Neural cell (in vitro differentiated cells): Measurements from ENCODE around the gene ADGRB3. TPM values are rescaled to one million over a fixed set of nuclear protein-coding genes. Genes with fewer than 3 reads are reported as not detected.

Experiments
- H2AFZ ChIP-seq: fragments of 200-600, 300-800 bp; sonication (generic), shearing (Covaris generic); 2 replicates; pipeline ENCODE4 v1.6.0; 2014; ENCODE audit warnings: low read depth, mild to moderate bottlenecking, antibody characterized with exemption, low read length, moderate library complexity
- H3F3A ChIP-seq: fragments of 200-600 bp; shearing (Covaris generic); 2 replicates; pipeline ENCODE4 v1.6.1; 2016; ENCODE audit warnings: mild to moderate bottlenecking, moderate library complexity, mixed read lengths, antibody characterized with exemption, low read length; ENCODE audit not compliant: insufficient read depth, poor library complexity, severe bottlenecking
- H3K27ac ChIP-seq: fragments of 200-600, 300-800 bp; sonication (generic), shearing (Covaris generic); 2 replicates; pipeline ENCODE4 v1.5.1; 2014; ENCODE audit warnings: mild to moderate bottlenecking, low read length, moderate library complexity
- H3K27me3 ChIP-seq: fragments of 300-800, 200-600 bp; sonication (generic), shearing (Covaris generic); 2 replicates; pipeline ENCODE4 v1.6.0; 2014; ENCODE audit warnings: mild to moderate bottlenecking, low read depth, low read length, moderate library complexity; ENCODE audit not compliant: insufficient read depth
- H3K36me3 ChIP-seq: fragments of 300-800, 200-600 bp; sonication (generic), shearing (Covaris generic); 2 replicates; pipeline ENCODE4 v1.5.1; 2014; ENCODE audit warnings: mild to moderate bottlenecking, antibody characterized with exemption, low read length, moderate library complexity; ENCODE audit not compliant: insufficient read depth
- H3K4me2 ChIP-seq: fragments of 300-800, 200-600 bp; sonication (generic), shearing (Covaris generic); 2 replicates; pipeline ENCODE4 v1.6.0; 2014; ENCODE audit warnings: mild to moderate bottlenecking, low read length
- H3K4me3 ChIP-seq: fragments of 300-800, 200-600 bp; sonication (generic), shearing (Covaris generic); 2 replicates; pipeline ENCODE4 v1.5.1; 2014; ENCODE audit warnings: mild to moderate bottlenecking, low read length, moderate library complexity
- H3K79me2 ChIP-seq: fragments of 200-600 bp; shearing (Covaris generic); replicated peaks from 2 replicates; pipeline ENCODE4 v1.6.0; 2014; ENCODE audit warnings: mild to moderate bottlenecking, low read length, moderate library complexity; ENCODE audit not compliant: insufficient read depth
- H3K9ac ChIP-seq: fragments of 300-800, 200-600 bp; sonication (generic), shearing (Covaris generic); 2 replicates; pipeline ENCODE4 v1.6.1; 2016; ENCODE audit warnings: mild to moderate bottlenecking, low read length, mixed read lengths
- H3K9me2 ChIP-seq: fragments of 200-600 bp; shearing (Covaris generic); 2 replicates; pipeline ENCODE4 v1.6.1; 2016; ENCODE audit warnings: mild to moderate bottlenecking, low read length, mixed read lengths; ENCODE audit not compliant: insufficient read depth
- H3K9me3 ChIP-seq: fragments of 200-600, 300-800 bp; sonication (generic), shearing (Covaris generic); 2 replicates; pipeline ENCODE4 v1.6.1; 2016; ENCODE audit warnings: mild to moderate bottlenecking, mixed run types, low read length, moderate library complexity, mixed read lengths
- H4K20me1 ChIP-seq: fragments of 200-600 bp; shearing (Covaris generic); 2 replicates; pipeline ENCODE4 v1.6.1; 2016; ENCODE audit warnings: mild to moderate bottlenecking, mixed run types; ENCODE audit not compliant: insufficient read depth
- EP300 ChIP-seq: fragments of 450-650 bp; conservative IDR thresholded peaks from 2 replicates; pipeline ENCODE4 v1.6.1; 2014; ENCODE audit warnings: antibody characterized with exemption, mild to moderate bottlenecking, moderate library complexity; ENCODE audit not compliant: poor library complexity, severe bottlenecking
- EZH2 ChIP-seq: fragments of 200-600, 300-800 bp; shearing (Covaris generic), sonication (generic); IDR thresholded peaks from 2 replicates; pipeline ENCODE4 v1.6.1; 2014; ENCODE audit warnings: antibody characterized with exemption, low read length, borderline replicate concordance, mild to moderate bottlenecking; ENCODE audit not compliant: insufficient read depth, poor library complexity, severe bottlenecking
- MXI1 ChIP-seq: fragments of 450-650 bp; conservative IDR thresholded peaks from 2 replicates; pipeline ENCODE4 v1.6.1; 2014; ENCODE audit warnings: antibody characterized with exemption, mild to moderate bottlenecking; ENCODE audit not compliant: poor library complexity, severe bottlenecking
- POLR2AphosphoS5 ChIP-seq: IDR thresholded peaks from 2 replicates; pipeline ENCODE4 v1.6.1; 2012
- RAD21 ChIP-seq: fragments of 450-650 bp; conservative IDR thresholded peaks from 2 replicates; pipeline ENCODE4 v1.6.1; 2014; ENCODE audit warnings: antibody characterized with exemption, mild to moderate bottlenecking, moderate library complexity
- SMC3 ChIP-seq: fragments of 450-650 bp; conservative IDR thresholded peaks from 2 replicates; pipeline ENCODE4 v1.6.1; 2014; ENCODE audit warnings: antibody characterized with exemption, mild to moderate bottlenecking, moderate library complexity; ENCODE audit not compliant: poor library complexity
- TAF1 ChIP-seq: IDR thresholded peaks from 2 replicates; pipeline ENCODE4 v1.6.1; 2012; ENCODE audit warnings: low read depth
- polyA plus RNA-seq: library from polyadenylated mRNA; depleted of rRNA; stranded (reverse); fragments of >200 nt; gene quantifications from 2 replicates; pipeline ENCODE4 v1.2.3, GENCODE V29; 2014
- TF ChIP-seq, protein P1 (sequence below): IDR thresholded peaks from 2 replicates; pipeline ENCODE4 v1.6.1; 2012; ENCODE audit warnings: borderline replicate concordance
- TF ChIP-seq, protein P2 (sequence below): fragments of 450-650 bp; IDR thresholded peaks from 2 replicates; pipeline ENCODE4 v1.5.1; 2014; ENCODE audit warnings: antibody characterized with exemption, mild to moderate bottlenecking, moderate library complexity; ENCODE audit not compliant: poor library complexity, severe bottlenecking

The ADGRB3 gene
- polyA plus RNA-seq, 1 donor from 2014 or later: 66.5 TPM

DNA sequence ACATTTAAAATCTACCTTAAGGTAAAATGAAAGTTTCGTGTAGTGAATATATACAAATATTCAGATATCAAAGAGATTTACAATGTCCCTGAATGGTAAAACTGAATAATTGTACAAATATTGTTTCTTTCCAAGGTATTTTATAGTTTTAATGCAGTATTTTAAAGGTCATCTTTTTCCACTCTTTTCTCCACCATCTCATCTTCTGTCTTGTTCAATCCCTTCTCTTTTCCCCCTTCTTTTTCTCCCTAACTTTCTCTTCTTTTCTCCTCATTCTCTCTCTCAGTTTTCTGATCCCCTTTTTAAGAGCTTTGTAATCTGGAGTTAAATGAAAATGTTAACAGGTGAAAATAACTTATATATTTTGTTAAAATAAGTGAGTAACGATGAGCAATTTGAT is 126.9 kb downstream of the ADGRB3 start:
- Histone ChIP-seq H3K79me2 (no peaks in the 10 kb centered on the region), H3K36me3 (no peaks in the 10 kb centered on the region), H3K9ac (no peak overlapping the region), H4K20me1 (no peaks in the 10 kb centered on the region), H3K27me3 (no peaks in the 10 kb centered on the region), H3F3A (no peaks in the 10 kb centered on the region), H3K9me2 (no peaks in the 10 kb centered on the region), H3K4me2 (no peak overlapping the region), H3K9me3 (no peaks in the 10 kb centered on the region), H3K4me3 (no peak overlapping the region), H2AFZ (no peak overlapping the region), H3K27ac (no peak overlapping the region)
- TF ChIP-seq POLR2AphosphoS5 (no peak), EP300 (no peak), EZH2 (no peak), SMC3 (no peak), TAF1 (no peak), RAD21 (no peak), MXI1 (no peak)
- TF ChIP-seq, protein P1, sequence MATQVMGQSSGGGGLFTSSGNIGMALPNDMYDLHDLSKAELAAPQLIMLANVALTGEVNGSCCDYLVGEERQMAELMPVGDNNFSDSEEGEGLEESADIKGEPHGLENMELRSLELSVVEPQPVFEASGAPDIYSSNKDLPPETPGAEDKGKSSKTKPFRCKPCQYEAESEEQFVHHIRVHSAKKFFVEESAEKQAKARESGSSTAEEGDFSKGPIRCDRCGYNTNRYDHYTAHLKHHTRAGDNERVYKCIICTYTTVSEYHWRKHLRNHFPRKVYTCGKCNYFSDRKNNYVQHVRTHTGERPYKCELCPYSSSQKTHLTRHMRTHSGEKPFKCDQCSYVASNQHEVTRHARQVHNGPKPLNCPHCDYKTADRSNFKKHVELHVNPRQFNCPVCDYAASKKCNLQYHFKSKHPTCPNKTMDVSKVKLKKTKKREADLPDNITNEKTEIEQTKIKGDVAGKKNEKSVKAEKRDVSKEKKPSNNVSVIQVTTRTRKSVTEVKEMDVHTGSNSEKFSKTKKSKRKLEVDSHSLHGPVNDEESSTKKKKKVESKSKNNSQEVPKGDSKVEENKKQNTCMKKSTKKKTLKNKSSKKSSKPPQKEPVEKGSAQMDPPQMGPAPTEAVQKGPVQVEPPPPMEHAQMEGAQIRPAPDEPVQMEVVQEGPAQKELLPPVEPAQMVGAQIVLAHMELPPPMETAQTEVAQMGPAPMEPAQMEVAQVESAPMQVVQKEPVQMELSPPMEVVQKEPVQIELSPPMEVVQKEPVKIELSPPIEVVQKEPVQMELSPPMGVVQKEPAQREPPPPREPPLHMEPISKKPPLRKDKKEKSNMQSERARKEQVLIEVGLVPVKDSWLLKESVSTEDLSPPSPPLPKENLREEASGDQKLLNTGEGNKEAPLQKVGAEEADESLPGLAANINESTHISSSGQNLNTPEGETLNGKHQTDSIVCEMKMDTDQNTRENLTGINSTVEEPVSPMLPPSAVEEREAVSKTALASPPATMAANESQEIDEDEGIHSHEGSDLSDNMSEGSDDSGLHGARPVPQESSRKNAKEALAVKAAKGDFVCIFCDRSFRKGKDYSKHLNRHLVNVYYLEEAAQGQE: no peak
- TF ChIP-seq, protein P2, sequence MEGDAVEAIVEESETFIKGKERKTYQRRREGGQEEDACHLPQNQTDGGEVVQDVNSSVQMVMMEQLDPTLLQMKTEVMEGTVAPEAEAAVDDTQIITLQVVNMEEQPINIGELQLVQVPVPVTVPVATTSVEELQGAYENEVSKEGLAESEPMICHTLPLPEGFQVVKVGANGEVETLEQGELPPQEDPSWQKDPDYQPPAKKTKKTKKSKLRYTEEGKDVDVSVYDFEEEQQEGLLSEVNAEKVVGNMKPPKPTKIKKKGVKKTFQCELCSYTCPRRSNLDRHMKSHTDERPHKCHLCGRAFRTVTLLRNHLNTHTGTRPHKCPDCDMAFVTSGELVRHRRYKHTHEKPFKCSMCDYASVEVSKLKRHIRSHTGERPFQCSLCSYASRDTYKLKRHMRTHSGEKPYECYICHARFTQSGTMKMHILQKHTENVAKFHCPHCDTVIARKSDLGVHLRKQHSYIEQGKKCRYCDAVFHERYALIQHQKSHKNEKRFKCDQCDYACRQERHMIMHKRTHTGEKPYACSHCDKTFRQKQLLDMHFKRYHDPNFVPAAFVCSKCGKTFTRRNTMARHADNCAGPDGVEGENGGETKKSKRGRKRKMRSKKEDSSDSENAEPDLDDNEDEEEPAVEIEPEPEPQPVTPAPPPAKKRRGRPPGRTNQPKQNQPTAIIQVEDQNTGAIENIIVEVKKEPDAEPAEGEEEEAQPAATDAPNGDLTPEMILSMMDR: no peak

DNA sequence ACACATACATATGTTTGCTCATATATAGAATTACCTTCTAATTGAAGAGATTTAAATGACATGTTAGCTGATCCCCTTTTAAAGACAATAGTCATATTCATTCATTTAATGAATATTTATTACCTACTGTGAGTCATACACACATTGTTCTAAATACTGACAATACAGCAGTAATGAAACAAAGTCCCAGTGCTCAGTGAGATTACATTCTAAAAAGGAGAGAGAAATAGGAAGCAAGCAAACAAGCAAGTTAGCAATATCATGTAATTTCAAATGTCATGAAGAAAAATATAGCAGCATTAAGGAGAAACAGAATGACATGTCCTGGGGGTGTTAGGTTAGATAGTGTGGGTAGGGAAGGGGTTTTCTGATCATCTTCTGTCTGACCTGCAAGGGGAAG is 136.3 kb downstream of the ADGRB3 start:
- no peaks in the 10 kb centered on the region for H3K79me2 ChIP-seq
- H3F3A ChIP-seq: no peaks in the 10 kb centered on the region
- no peaks in the 10 kb centered on the region for H3K9me2 ChIP-seq
- no peak overlapping the region for H3K4me3 ChIP-seq
- H3K9ac ChIP-seq: no peak overlapping the region
- no peak overlapping the region for H3K4me2 ChIP-seq
- H4K20me1 ChIP-seq: no peaks in the 10 kb centered on the region
- no peaks in the 10 kb centered on the region for H3K36me3 ChIP-seq
- H3K9me3 ChIP-seq: no peaks in the 10 kb centered on the region
- TF ChIP-seq, protein P2: no peak
- no peak for TF ChIP-seq RAD21
- TF ChIP-seq EZH2: no peak
- TF ChIP-seq EP300: no peak
- TF ChIP-seq TAF1: no peak
- no peak overlapping the region for H3K27ac ChIP-seq
- no peak overlapping the region for H2AFZ ChIP-seq
- H3K27me3 ChIP-seq: no peaks in the 10 kb centered on the region
